GM21723 (cell line): ENCODE results near the gene KCNT2.

ENCODE experiments used
- ATAC-seq: cut with Tn5 transposase; IDR thresholded peaks from one replicate; pipeline ENCODE4 v1.9.1; 2021; ENCODE audit warnings: mild to moderate bottlenecking, moderate library complexity; ENCODE audit not compliant: unreplicated experiment

The KCNT2 gene

DNA sequence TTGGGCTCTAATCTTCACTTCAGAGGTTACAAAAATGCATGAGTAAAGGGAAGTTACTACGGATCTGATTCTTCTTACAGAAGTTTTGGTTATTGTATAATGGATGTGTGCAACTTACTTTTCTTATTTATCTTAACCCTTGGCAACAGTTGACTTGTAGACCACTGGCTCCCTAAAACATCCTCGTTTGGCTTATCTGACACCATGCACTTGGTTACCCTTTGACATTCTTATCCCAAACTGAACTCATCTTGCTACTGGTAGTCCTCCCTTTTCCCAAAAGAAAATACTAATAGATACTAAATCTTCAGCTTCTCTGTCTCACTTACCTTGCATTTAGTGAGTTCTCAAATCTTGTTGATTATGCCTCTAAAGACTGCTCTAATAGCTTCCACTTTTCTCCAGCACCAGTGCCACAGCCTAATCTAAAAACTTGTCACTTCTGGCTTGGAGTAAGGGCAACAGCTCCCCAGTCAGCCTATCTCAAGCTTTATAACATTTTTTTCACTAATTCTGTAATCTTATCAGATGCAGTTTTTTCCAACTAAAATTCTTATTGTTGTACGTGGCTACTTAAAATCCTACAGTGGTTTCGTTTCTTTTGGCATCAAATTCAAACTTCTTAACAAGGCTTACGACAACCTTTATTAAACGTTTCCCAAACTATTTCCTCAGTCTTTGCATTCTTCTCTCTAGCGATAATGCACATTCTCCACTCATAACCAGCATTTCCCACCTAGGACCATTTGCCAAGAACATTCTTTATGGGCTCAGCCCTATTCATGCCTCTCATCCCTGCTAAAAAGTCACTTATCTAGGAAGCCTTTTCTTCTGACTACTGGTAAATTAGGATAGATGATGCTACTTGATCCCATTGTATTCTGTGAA, 204.2 kb downstream of the KCNT2 start:
- ATAC-seq, result no peak

DNA sequence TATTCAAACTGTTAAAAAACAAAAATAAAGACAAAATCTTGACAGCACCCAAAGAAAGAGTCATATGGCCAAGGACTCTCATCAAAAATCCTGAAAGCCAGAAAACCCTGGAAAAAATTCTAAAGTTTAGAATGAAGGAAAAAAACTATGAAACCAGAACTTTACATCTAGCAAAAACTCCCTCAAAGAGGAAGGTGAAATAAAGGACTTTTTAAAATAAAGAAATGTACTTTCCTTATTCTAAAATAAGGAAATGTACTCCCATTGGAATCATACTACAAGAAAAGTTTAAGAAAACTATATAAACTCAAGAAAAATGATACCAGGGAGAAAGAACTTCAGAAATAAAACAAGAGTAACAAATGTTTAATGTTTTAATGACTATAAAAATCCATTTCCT, 206.3 kb downstream of the KCNT2 start:
- no peak for ATAC-seq

DNA sequence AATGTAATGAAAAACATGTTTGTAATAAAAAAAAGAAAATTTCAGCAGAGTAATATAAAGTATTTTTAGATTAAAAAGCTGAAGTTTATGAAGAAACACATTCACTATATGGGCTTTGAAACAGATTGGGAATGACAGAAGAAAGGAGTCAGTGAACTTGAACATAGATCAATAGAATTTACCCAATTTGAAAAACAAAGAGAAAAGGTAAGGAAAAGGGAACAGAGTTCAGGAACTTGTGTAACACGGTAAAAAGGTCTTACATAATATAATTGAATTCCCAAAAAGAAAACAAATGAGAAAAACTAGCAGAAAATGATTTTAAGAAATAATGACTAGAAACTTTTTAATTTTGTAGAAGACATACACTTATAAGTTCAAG, 206.8 kb downstream of the KCNT2 start:
- ATAC-seq, result no peak

DNA sequence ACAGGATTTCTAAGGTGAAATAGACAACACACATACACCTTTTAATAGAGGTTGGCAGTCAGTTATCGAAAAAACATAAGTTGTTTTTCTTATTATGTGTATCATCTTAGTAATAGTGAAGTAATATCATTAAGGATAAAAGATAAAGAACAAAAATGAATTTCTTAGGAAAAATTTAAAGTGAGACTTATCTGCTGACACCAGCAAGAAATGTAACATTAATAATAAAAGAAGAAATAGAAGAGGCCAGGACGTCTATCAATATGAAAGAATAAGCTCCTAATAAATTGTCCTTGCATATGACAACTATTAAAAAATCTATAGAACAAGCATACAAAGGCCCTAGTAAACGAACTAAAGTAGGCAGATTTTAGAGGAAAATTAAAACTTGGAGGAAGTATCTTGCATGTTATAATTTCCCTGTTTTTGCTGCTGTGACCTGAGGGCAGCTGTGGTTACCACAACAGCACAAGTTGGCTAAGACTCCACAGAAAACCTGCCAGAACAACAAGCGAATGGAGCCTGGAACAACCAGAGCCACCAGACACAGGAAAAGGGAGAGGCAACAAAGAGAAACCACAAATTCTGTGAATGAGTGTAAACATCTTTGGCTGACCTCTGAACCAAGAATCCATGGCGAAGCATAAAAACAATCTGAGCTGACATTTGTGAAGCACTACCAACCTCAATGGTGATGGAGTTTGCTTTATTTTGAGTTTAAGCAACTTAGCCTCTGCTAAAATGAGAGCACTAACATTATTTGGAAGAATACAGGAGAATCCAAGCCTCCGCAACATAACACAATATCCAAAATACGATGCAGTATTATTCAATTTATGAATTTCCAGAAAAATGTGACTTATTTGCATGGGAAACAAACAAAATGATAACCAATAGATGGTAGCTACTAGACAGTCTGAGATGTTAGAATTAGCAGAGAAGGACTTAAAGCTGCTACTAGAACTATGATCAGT, 207.5 kb downstream of the KCNT2 start:
- no peak for ATAC-seq

DNA sequence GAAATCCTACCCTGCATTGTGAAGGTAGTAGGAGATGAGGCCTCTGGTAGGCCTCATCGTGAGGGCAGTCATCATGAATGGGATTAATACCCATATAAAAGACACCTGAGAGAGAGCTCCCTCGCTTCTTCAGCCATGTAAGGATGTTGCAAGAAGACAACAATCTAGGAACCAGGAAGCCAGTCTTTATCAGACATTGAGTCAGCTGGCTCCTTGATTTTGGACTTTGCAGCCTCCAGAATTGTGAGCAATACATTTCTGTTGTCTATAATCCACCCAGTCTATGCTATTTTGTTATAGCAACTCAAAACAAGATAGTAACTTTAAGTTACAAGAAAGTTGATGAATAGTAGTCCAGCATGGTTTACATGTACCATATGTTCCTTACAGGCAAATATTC, 208.5 kb downstream of the KCNT2 start:
- ATAC-seq, result no peak

DNA sequence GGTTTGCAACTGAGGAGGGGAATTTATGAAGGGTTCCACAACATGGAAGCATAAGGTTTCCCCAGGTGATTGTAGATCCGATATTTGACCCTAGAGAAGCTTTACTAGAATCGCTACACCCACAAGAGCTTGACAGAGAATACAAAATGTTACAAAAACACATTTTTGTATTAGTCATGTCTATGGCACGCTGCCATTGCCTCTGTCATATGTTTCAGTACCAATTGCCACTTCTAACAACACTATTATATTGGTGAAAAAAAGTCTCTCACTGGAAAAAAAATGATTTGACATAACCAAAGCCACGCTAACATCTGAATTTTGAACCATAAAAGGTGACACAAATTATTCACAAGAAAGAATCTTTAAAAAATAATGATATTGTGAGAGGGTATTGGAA, 214.5 kb downstream of the KCNT2 start:
- no peak for ATAC-seq

DNA sequence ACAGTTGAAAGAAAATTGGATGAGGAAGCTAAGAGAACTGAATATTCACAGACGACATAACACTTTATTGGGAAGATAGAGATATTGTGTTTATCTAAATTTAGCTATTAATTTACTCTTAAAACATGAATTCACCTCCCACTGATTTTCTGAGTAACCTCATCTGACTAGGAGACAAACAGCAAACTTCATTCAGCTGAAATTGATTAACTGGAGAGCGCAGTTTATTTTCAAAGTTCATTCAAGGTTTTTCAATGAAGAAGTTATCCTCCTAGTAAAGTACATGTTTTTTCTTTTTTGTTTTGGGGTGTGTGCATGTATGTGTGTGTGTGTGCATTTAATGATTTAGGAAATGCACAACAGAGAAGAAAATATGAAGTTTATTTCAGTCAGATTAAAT, 215.0 kb downstream of the KCNT2 start:
- ATAC-seq, result no peak

DNA sequence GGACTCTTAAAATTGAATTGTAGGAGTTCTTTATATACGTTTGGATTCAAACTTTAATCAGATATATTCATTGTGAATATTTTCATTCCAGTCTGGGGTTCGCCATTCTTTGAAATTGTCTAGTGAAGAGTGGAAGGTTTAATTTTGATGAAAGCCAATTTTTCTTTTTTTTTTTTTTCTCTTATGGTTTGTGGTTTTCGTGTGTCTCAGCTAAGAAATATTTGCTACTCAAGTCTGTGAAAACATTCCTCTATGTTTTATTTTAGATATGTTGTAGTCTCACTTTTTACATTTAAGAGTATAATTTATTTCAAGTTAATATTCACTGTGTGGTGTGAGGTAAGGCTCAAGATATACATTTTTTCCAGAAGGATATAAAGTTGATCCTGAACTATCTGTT, 220.5 kb downstream of the KCNT2 start:
- no peak for ATAC-seq

DNA sequence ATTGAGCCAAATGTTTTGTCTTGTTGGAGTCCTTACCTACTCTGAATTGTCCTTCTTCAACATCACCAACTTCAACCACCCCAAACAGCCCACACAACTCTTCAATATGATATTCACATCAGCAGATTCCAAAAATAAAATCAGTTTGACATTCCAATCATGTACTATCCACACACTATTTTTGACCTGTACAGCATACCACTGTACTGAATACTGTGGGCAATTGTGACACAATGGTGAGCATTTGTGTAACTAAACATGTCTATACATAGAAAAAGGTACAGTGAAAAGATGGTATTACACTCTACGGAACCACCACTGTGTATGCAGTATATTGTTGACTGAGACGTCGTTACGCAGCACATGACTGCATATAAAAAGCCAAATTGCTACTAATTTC, 223.1 kb downstream of the KCNT2 start:
- ATAC-seq, result no peak

DNA sequence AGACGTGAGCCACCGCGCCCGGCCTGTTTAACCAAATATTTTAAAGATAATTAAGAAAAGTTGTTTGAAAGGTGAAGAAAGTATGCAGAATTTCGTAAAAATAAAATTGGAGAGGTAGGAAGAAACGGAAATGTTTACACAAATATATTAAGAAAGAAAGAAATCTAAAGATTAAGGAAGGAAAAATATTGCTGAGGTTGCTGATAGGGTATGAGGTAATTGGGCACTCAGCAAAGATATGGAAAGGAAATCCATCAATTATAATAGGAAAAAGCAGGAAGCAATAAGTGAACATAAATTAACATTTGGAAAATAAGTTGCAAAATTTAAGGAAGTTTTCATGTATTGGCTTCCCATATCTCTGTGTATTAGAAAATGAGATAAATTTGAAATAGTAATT, 225.9 kb downstream of the KCNT2 start:
- no peak for ATAC-seq

DNA sequence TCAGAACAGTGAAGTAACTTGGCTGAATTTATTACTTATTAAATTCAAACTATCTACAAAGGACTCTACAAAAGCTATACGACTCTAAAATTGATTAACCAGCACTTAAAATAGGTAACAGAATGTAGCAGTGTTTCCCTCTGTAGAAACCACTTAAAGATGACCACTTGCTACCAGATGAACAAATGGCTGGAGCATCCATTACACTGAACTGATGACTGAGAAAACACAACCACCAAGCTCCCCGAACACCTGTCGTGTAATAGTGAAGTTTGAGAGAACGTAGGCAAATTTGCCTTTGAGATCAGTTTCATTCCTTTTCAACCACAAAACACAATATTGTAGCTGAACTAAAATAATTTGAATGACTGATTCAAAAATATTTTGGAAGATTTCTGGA, 226.7 kb downstream of the KCNT2 start:
- no peak for ATAC-seq

DNA sequence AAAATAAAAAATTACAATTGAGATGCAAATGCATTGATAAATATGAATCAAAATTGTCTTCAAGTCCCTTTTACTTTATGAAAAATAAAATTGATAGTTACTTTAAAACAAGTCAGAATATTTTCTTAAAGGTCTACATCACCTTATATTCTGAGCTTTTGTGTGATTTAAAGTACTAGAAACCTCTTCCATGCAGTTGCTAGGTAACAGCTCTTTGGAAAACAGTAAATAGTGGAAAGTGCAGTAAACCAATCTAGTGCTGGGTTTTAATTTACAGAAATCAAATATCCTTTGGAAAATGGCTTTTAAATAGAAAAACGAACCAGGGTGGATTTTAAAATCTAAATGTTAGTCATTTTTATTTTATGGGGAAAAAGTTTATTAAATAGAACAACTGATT, 227.9 kb downstream of the KCNT2 start:
- no peak for ATAC-seq

DNA sequence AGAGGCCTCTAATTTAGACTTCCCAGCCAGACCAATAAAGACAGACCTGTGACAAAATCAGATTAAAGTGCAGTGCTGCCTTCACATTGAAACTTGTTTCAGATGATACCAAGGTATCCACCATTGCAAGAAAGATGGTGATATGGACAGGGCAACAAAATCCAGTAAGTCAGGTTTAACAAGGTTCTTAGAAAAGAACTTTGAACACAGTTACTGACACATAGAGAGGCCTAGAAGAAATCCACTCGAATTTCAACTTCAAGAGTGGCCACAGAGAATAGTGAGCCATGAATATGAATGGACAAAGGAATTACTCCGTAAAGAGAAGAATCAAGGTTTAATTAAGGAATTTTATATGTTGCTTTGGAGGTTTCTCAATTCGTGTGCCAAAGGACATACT, 230.4 kb downstream of the KCNT2 start:
- no peak for ATAC-seq

DNA sequence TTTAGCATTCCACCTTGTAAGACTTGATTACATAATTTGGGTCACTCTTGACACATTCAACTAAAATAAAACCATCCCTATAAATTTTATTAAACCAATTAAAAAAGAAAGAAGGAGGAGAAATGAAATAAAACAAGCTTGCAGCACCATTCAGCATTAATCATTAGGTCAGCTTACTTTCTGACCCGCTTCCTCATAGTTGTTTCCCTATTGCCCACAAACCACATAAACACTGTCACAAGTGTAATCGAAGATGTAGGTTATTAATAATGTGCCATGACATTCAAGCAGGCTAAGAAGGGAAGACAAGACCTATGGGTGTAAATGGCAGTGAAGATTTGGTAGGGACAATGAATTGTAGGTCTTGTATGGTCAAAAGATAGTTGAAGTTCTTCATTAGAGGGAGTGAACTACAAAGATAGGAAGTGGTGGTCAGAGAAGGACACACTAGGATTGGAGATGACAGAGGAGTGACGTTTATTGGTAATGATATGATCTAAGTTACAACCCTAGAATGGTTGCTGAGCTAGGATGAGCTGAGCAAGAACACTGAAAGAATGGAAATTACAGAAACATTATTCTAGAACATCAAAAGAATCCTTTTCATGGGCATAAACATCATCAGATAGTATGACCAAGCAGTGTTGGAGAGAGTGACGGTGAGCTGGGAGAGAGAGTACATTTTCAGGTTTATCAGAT, 231.5 kb downstream of the KCNT2 start:
- ATAC-seq, result no peak

DNA sequence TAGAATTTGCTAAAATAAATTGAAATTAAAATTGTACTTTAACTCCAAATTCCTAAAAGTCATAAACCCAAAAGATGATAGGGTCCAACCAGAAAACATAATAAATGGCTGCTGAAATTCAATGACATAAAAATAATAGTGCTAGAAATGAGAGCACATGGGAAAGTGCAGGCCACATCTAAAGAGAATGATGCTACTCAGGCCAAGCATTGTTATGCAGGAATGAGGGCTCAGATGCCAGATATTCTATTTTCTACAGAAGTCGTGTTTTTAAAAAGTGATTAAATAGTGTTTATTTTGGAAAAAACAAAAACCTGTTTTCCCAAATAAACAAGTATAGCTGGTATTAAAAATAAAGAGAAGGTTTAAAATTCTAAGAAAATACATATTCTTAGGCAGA, 234.4 kb downstream of the KCNT2 start:
- ATAC-seq, result no peak

DNA sequence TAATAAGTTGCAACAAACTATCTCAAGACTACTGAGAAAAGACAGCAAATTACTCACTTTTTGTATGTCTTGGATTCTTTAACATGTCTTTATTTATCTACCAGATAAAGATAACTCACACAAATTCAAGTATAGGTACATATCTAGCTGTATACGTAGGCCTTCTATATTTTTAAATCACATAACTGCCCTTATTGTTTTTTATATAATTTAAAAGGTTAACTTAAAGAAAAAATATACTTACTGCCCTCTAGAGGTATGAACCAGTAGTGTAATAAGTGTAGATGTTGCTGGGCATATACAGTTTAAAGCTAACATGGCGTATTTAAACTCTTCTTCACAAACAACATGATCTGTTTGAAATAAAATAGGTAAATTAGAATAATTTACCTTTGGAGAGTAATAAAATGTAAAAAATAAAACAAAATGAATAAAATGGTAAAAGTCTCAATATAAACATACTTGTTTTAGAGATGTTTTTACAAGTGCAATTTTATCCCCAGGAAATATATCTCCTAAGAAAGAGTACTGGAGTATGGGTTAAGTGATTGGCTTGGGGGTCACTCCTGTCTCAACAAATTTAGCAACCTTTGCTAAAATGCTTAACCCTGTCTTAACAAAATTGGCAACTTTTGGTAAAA, 235.2 kb downstream of the KCNT2 start:
- peak; percentile 88 for ATAC-seq

DNA sequence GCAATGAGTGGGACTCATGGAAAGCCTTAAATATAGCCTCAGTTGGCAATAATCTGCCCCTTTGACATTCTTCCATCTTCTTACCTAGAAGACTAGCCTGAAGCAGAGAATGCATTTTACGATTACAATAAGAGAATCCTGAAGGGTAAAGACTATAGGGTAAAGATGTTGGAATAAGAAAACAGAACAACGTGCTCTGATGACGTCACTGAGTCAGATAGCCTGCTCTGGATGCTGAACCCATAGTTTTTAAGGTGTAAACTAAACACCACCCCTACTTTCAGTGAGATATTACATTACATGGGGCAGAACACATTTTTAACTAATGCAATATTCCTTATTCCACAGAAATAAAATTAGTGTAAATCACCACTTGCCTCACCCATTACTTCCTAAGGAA, 240.4 kb downstream of the KCNT2 start:
- no peak for ATAC-seq

DNA sequence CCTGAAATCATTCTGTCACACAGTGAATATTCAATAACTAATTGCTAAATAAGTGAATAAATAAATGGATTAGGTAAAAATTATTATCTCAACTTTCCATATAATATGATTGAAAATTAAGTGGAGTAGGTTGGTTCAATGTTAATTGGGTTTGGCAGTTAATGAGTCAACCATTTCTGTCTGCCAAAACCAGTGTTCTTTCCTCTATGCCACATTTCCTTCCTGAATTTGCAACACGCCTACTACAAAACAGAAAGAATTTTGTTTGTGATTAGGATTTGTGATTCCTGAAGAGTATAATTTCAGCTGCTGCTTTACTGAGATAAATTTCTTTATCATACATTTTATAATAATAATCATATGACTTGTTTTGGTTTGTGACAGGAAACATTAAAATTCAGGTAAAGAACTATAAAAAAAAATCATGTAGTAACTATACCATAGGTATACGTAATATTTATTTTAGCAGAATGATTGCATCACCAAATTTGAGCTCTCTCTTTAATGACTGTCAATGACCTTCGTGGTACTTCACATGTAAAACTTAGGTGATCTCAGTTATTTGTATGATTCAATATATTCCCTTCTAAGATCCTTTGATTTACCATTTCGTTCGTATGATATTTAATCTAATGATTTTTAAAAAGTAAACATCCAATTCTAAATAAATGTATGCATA, 241.3 kb downstream of the KCNT2 start:
- no peak for ATAC-seq

DNA sequence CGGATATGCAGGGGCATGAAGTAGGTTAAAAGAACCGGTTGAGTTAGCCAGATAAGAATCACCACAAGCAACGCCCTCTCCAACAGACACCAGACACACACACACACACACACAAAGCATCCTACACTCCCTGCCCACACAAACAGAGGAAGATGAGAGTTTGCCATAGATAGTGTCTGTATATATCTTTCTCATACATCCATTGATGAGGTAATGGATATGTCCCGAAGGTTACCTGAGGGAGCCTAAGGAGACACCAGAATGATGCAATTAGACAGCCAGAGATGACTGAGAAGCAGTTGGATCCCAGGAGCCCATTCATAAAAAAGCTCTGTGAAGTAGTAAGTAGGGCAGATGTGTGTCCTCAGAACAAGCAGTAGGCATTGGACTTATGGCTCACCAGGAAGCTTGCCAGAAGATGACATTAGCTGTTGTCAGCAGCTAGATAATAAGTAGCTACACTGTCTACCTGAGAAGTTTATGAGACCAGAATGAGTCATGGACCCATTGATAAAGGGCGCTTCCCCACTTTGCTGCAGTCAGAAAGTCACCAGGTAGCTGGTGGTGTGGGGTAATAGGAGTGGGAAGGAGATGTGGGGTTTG, 247.0 kb downstream of the KCNT2 start:
- ATAC-seq, result no peak

DNA sequence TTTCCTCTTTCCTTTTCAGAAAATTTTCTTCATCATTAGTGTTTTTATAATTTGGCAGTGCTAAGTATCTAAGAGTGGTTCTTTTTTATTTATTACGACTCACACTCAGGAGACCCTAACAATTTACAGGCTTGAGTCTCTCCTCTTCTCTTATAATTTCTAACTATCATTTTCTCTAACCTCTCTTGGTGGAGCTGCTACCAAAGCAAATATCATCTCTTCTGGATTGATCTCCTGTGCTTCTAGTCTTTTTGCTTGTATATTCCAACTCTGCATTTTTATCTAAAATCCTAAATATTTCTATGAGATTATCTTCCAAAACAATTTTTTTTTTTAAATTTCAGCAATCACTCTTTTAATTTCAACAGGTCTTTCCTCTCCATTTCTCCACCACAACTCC, 250.3 kb downstream of the KCNT2 start:
- ATAC-seq, result no peak
